ENCODE measurements around the gene OR51Q1. TPM values are rescaled to one million over a fixed set of nuclear protein-coding genes. Genes with fewer than 3 reads are reported as not detected.

Gene OR51Q1
- total and polyA plus RNA-seq, 8 donors: not detected

DNA sequence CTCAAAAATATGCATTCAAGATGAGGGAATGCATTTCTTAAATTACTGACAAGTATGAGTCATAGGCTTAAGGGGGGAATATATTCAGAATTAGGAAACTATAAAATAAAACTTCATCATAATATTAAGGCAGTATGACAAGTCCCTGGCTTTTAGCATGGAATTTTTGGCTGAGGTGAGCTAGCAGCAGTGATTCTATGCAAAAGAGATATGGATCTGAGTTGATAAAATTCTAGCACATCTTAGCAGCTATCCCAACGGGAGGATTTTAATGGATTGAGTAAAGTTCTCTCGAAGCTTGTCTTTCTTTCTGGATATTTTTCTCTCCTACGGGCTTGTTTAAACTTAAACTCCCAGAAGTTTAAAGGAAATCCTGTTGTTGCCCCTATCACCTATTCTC, 1.2 kb downstream of the OR51Q1 start:
- TF ChIP-seq, protein P1, sequence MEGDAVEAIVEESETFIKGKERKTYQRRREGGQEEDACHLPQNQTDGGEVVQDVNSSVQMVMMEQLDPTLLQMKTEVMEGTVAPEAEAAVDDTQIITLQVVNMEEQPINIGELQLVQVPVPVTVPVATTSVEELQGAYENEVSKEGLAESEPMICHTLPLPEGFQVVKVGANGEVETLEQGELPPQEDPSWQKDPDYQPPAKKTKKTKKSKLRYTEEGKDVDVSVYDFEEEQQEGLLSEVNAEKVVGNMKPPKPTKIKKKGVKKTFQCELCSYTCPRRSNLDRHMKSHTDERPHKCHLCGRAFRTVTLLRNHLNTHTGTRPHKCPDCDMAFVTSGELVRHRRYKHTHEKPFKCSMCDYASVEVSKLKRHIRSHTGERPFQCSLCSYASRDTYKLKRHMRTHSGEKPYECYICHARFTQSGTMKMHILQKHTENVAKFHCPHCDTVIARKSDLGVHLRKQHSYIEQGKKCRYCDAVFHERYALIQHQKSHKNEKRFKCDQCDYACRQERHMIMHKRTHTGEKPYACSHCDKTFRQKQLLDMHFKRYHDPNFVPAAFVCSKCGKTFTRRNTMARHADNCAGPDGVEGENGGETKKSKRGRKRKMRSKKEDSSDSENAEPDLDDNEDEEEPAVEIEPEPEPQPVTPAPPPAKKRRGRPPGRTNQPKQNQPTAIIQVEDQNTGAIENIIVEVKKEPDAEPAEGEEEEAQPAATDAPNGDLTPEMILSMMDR (IDR thresholded peaks at IDR 0.05): no peak
- H3K27me3 ChIP-seq: no peaks in the 10 kb centered on the region
- H3K4me1 ChIP-seq: no peaks in the 10 kb centered on the region
- no peak for FAIRE-seq
- no peaks in the 10 kb centered on the region for H3K36me3 ChIP-seq
- ATAC-seq: no peak
- no peak overlapping the region for H3K4me3 ChIP-seq
- no peak overlapping the region for H3K27ac ChIP-seq
- no peaks in the 10 kb centered on the region for H3K9me3 ChIP-seq
- WGBS, 2 donors: 17 to 21% methylated on average over 3 of the region's 3 CpGs
- no peak for DNase-seq
- intact Hi-C loops (cut with DNase I): no loop called here

DNA sequence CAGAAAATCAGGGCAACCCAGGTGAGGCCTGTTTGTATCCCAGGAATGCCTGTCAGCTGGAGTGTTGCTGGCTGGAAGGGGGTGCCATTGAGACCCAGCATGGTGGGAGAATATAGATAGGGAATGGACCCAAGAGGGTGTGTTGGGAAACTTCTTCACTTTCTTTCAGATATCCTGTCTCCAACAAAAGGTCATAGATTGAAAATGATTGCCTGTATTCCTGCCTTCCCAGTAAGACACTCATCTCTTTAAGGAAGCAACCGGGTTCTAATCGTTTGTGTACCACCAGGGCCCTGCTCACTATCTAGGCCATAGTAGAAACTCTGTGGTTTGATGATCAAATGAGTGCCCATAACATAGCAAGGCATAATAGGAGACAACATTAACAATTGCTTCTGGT, 19.5 kb downstream of the OR51Q1 start, which contains the start of gene OR51I1:
OR51I1 (minus strand) TSS at position 101 of the 400 bp plus-strand sequence; CDS start at position 101, 0 bp downstream.
- FAIRE-seq (no peak), DNase-seq (no peak), ATAC-seq (no peak)
- Histone ChIP-seq H3K27me3 (no peaks in the 10 kb centered on the region), H3K36me3 (no peaks in the 10 kb centered on the region), H3K4me3 (no peak within 1 kb of the TSS), H3K4me1 (no peaks in the 10 kb centered on the region), H3K27ac (no peak within 1 kb of the TSS), H3K9me3 (no peaks in the 10 kb centered on the region)
- intact Hi-C loops (cut with DNase I): no loop called here
- TF ChIP-seq, protein P1 (IDR thresholded peaks at IDR 0.05): no peak
- WGBS, 2 donors: 19 to 21% methylated on average over 2 of the region's 2 CpGs

DNA sequence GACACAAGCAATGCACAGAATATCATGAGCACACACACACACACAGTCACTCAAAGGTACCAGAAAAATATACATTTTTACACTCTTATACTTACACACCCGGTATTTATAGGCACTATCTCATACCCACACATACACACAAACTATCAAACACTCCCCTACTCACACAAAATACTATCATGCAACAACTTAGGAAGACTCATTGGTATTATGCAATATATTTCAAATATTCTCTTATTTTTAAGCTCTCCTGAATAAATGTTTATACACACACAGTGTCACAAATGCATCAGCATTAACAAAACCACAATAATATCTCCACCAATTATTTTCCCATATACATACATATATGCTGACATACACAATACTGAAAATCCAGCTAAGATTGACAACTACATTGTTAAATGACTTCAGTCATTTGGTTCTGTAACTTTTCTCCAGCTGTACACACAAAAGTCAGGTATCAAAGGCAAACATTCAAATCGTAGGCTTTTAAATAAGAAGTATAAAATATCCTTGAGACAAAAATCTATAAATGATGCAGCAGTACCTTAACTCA, 22.0 kb downstream of the OR51Q1 start:
- ATAC-seq: no peak
- no peak overlapping the region for H3K27ac ChIP-seq
- no peak for DNase-seq
- TF ChIP-seq, protein P1 (IDR thresholded peaks at IDR 0.05): no peak
- H3K4me1 ChIP-seq: no peaks in the 10 kb centered on the region
- no peak for FAIRE-seq
- no peaks in the 10 kb centered on the region for H3K9me3 ChIP-seq
- WGBS, 2 donors: 30 to 34% methylated on average over 2 of the region's 2 CpGs
- no peaks in the 10 kb centered on the region for H3K27me3 ChIP-seq
- intact Hi-C loops (cut with DNase I): no loop called here
- no peak overlapping the region for H3K4me3 ChIP-seq
- H3K36me3 ChIP-seq: no peaks in the 10 kb centered on the region

DNA sequence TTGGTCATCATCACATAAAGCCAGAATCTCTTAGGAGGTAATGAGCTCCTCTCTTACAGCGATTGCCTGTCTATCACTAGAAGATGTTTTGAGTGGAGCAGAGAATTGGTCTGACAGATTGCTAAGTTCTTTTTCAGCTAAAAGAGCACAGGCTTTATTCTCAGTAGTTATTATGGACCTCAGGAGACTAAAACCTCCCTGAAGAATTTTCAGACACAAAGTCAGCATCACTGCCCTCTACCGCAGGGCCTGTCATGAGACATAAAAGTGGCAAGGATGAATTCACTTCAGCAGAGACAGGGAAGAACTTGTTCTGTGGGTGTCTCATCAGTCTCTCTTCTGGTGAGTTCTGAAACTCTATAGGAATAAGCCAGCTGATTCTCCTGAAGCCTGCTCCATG, 27.1 kb downstream of the OR51Q1 start, which contains the start of gene OR51I2:
OR51I2 (plus strand) TSS at position 301 of the 400 bp plus-strand sequence. CDS start 4,166 bp downstream, outside the sequence.
- Histone ChIP-seq H3K4me1 (no peaks in the 10 kb centered on the region), H3K4me3 (no peak within 1 kb of the TSS), H3K27ac (no peak within 1 kb of the TSS), H3K36me3 (no peaks in the 10 kb centered on the region), H3K9me3 (no peaks in the 10 kb centered on the region), H3K27me3 (no peaks in the 10 kb centered on the region)
- WGBS, 2 donors: 85 to 88% methylated on average over 2 of the region's 2 CpGs
- TF ChIP-seq, protein P1 (IDR thresholded peaks at IDR 0.05): no peak
- no peak for FAIRE-seq
- no peak for ATAC-seq
- DNase-seq: no peak
- intact Hi-C loops (cut with DNase I): no loop called here

DNA sequence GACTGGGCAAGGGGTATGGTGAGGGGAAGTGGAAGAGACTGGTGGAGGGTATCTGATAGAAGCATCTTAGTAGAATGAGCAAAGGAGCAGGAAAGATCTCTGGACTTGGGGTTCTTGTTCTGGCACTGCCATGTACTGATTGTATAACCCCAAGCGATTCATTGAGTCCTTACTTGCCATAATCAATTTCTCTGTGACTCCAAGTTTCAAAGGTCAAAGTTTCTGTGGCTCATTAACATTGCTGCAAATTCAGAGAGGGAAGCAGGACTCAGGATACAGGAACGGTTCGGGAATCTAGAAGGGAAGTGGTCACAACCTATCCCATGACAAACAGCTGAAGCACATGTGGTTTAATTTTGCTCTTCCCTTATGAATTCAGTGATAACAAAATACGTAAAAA, 27.5 kb downstream of the OR51Q1 start:
- Histone ChIP-seq H3K27ac (no peak overlapping the region), H3K27me3 (no peaks in the 10 kb centered on the region), H3K4me3 (no peak overlapping the region), H3K36me3 (no peaks in the 10 kb centered on the region), H3K4me1 (no peaks in the 10 kb centered on the region), H3K9me3 (no peaks in the 10 kb centered on the region)
- DNase-seq (no peak), FAIRE-seq (no peak), ATAC-seq (no peak)
- TF ChIP-seq, protein P1 (IDR thresholded peaks at IDR 0.05): no peak
- 31 to 32% methylated on average over 4 of the region's 4 CpGs for WGBS, 2 donors
- intact Hi-C loops (cut with DNase I): no loop called here
